Sigmoid colon (tissue), 4 donors: ENCODE results near the gene TRIM25.

ENCODE experiments used
- EP300 ChIP-seq, 4 donors: sonication (generic); formaldehyde crosslinking; IDR thresholded peaks; one replicate each; pipeline ENCODE4 v1.6.1; 2017; ENCODE audit warnings: antibody characterized with exemption in 4 of 4
- POLR2A ChIP-seq, 2 donors: fragments of 450-650 bp; IDR thresholded peaks; one replicate each; pipeline ENCODE4 v1.6.1; 2016; ENCODE audit warnings: antibody characterized with exemption in 2 of 2, mild to moderate bottlenecking in 2 of 2, moderate library complexity in 2 of 2
- POLR2AphosphoS5 ChIP-seq, 4 donors: sonication (generic); formaldehyde crosslinking; IDR thresholded peaks; one replicate each; pipeline ENCODE4 v1.6.1; 2017; ENCODE audit warnings: antibody characterized with exemption in 4 of 4
- TF ChIP-seq, protein P1 (sequence below), 4 experiments: fragments of 450-650 bp in 3 of 4; fragments of 200-600 bp in 1 of 4; IDR thresholded peaks; one replicate each; pipeline ENCODE4 v1.5.1; 2016 to 2019; ENCODE audit warnings: antibody characterized with exemption in 4 of 4, mild to moderate bottlenecking in 3 of 4, moderate library complexity in 2 of 4

DNA sequence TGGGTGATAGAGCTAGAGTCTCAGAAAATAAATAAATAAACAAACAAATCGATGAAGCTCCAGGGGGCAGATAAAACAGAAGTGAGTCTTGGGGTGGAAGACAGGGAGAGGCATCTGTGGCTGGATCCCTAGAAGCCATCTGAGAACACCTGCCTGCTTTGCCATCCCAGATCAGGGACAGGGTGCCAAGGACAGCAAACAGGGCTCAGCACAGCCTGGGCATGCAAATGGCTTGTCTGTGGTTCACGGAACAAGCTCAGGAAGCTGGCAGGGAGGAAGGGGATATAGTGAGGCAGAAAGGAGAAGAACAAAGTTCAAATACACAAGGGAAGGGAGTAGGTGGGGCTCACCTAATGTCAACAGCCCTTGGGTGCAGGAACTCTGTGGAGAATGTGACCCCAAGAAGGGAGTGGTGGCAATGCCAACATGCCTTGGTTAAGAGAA lies 27.5 kb downstream of the TRIM25 start:
- TF ChIP-seq, protein P1, sequence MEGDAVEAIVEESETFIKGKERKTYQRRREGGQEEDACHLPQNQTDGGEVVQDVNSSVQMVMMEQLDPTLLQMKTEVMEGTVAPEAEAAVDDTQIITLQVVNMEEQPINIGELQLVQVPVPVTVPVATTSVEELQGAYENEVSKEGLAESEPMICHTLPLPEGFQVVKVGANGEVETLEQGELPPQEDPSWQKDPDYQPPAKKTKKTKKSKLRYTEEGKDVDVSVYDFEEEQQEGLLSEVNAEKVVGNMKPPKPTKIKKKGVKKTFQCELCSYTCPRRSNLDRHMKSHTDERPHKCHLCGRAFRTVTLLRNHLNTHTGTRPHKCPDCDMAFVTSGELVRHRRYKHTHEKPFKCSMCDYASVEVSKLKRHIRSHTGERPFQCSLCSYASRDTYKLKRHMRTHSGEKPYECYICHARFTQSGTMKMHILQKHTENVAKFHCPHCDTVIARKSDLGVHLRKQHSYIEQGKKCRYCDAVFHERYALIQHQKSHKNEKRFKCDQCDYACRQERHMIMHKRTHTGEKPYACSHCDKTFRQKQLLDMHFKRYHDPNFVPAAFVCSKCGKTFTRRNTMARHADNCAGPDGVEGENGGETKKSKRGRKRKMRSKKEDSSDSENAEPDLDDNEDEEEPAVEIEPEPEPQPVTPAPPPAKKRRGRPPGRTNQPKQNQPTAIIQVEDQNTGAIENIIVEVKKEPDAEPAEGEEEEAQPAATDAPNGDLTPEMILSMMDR (IDR thresholded peaks at IDR 0.05): no peak
- TF ChIP-seq POLR2AphosphoS5 (IDR thresholded peaks at IDR 0.05): no peak
- TF ChIP-seq EP300 (IDR thresholded peaks at IDR 0.05): no peak
- no peak for TF ChIP-seq POLR2A (IDR thresholded peaks at IDR 0.05)
